ENCODE data around the gene SLC45A1. TPM values are rescaled to one million over a fixed set of nuclear protein-coding genes. Genes with fewer than 3 reads are reported as not detected.

The SLC45A1 gene
- total RNA-seq, 4 donors from 2014 or later, result 0.76 to 1.6 (median 0.86) TPM

DNA sequence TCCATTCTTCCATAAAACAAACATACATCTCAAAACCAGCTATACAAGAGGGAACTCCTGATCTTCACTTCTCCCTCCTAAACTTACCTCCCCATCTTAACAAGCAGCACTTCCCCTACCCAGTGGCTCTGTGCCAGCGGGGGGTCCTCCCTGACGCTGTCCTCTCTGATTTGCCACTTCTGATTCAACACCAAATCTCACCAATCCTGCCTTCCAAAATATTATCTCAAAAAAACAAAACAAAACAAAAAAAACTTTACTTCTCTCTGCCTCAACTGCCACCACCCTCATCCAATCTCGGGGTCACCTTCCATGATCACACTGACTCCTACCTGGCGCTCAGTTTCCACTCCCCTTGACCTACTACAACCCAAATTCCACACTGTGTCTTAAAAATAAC lies 72.8 kb downstream of the SLC45A1 start:
- whole genome bisulfite sequencing, result 89% methylated on average over 4 of the region's 4 CpGs
- Histone ChIP-seq H3K27me3 (no peaks in the 10 kb centered on the region), H3K9me3 (no peaks in the 10 kb centered on the region), H3K27ac (no peak overlapping the region), H3K36me3 (peaks cover 25% of the 10 kb centered on the region), H3K4me1 (peaks cover 26% of the 10 kb centered on the region), H3K4me3 (no peak overlapping the region)
- no peak for DNase-seq (ENCODE audit: low spot score in 2 of 2)
- TF ChIP-seq POLR2AphosphoS5 (IDR thresholded peaks at IDR 0.05) (no peak), EP300 (IDR thresholded peaks at IDR 0.05) (no peak), POLR2A (IDR thresholded peaks at IDR 0.05) (no peak), CTCF (IDR thresholded peaks at IDR 0.05) (no peak)

GRCh38 chr1:8392522-8392921 lies 74.6 kb downstream of the SLC45A1 start:
- no peak overlapping the region for H3K27ac ChIP-seq
- no peak overlapping the region for H3K4me3 ChIP-seq
- no peaks in the 10 kb centered on the region for H3K27me3 ChIP-seq
- TF ChIP-seq POLR2A (IDR thresholded peaks at IDR 0.05), result no peak
- no peak for TF ChIP-seq CTCF (IDR thresholded peaks at IDR 0.05)
- no peak for TF ChIP-seq POLR2AphosphoS5 (IDR thresholded peaks at IDR 0.05)
- TF ChIP-seq EP300 (IDR thresholded peaks at IDR 0.05), result no peak
- WGBS, result 84% methylated on average over 7 of the region's 7 CpGs
- peaks cover 43% of the 10 kb centered on the region for H3K4me1 ChIP-seq
- no peaks in the 10 kb centered on the region for H3K9me3 ChIP-seq
- peaks cover 25% of the 10 kb centered on the region for H3K36me3 ChIP-seq
- DNase-seq (ENCODE audit: low spot score in 2 of 2), result no peak

Data from suprapubic skin (tissue), 4 donors.